SIG-M5 (cell line): ENCODE data around the gene MRPL19.

Experiments
- DNase-seq: peaks from one replicate; lab custom pipeline; 2025; lab: John Stamatoyannopoulos, UW

MRPL19 gene

GRCh38 chr2:75616933-75617332 lies 29.6 kb upstream of the MRPL19 start:
- no peak for DNase-seq

GRCh38 chr2:75619956-75620740 lies 26.4 kb upstream of the MRPL19 start:
- no peak for DNase-seq

- no peak for DNase-seq
Measured at GRCh38 chr2:75621228-75621627, 25.4 kb upstream of the MRPL19 start.

GRCh38 chr2:75622500-75622899 lies 24.1 kb upstream of the MRPL19 start:
- no peak for DNase-seq

- no peak for DNase-seq
Measured at GRCh38 chr2:75622929-75623328, 23.7 kb upstream of the MRPL19 start.

GRCh38 chr2:75627902-75628504 lies 18.6 kb upstream of the MRPL19 start:
- DNase-seq: no peak

- no peak for DNase-seq
Measured at GRCh38 chr2:75632091-75632701, 14.4 kb upstream of the MRPL19 start.

GRCh38 chr2:75632813-75633212 lies 13.8 kb upstream of the MRPL19 start:
- DNase-seq: no peak

GRCh38 chr2:75633620-75634019 lies 13.0 kb upstream of the MRPL19 start:
- no peak for DNase-seq

GRCh38 chr2:75634945-75635344 lies 11.6 kb upstream of the MRPL19 start:
- no peak for DNase-seq

GRCh38 chr2:75637568-75637967 lies 9.0 kb upstream of the MRPL19 start:
- no peak for DNase-seq

- no peak for DNase-seq
Measured at GRCh38 chr2:75640621-75641121, 5.9 kb upstream of the MRPL19 start.

GRCh38 chr2:75641587-75641986 lies 5.0 kb upstream of the MRPL19 start:
- no peak for DNase-seq

GRCh38 chr2:75643980-75644379 lies 2.6 kb upstream of the MRPL19 start:
- DNase-seq: no peak

- DNase-seq: no peak
Measured at GRCh38 chr2:75645643-75646042, 940 bp upstream of the MRPL19 start.

GRCh38 chr2:75646090-75646582 lies 447 bp upstream of the MRPL19 start:
- no peak for DNase-seq

GRCh38 chr2:75647771-75648170 lies 1.2 kb downstream of the MRPL19 start:
- no peak for DNase-seq

GRCh38 chr2:75654012-75654411 lies 7.4 kb downstream of the MRPL19 start:
- no peak for DNase-seq

- no peak for DNase-seq
Measured at GRCh38 chr2:75655861-75656260, 9.3 kb downstream of the MRPL19 start.

GRCh38 chr2:75656563-75656962 lies 10.0 kb downstream of the MRPL19 start:
- no peak for DNase-seq

GRCh38 chr2:75657798-75658197 lies 11.2 kb downstream of the MRPL19 start:
- DNase-seq: no peak

GRCh38 chr2:75666911-75667310 lies 20.3 kb downstream of the MRPL19 start:
- no peak for DNase-seq

GRCh38 chr2:75667884-75668283 lies 21.3 kb downstream of the MRPL19 start:
- DNase-seq: no peak
